HEK293 (cell line): ENCODE data around the gene PCDH8.

ENCODE experiments used
- CTCF ChIA-PET: fragments of 350-600 bp; formaldehyde crosslinking; extraction: SDS; loops from one replicate; lab custom pipeline; 2021; ENCODE audit warnings: antibody characterized with exemption; lab: Yijun Ruan, JAX
- POLR2A ChIA-PET: fragments of 300-600 bp; formaldehyde crosslinking; extraction: SDS; loops from one replicate; lab custom pipeline; 2020; ENCODE audit warnings: antibody characterized with exemption, inconsistent platforms; lab: Yijun Ruan, JAX
- H3K27ac ChIP-seq: fragments of 200-500 bp; sonication (Bioruptor generic); 2 replicates; pipeline ENCODE4 v1.5.1; 2014; ENCODE audit warnings: low read depth, low read length, control low read depth, inconsistent platforms; ENCODE audit errors: extremely low read depth
- H3K36me3 ChIP-seq, 2 experiments: fragments of 200-500 bp in 1 of 2; sonication (Bioruptor generic) in 1 of 2; 1 replicate in 1 of 2; 2 replicates in 1 of 2; pipeline ENCODE4 v1.5.1; 2014 to 2017; ENCODE audit warnings: inconsistent platforms in 2 of 2, low read length in 2 of 2; ENCODE audit not compliant: control insufficient read depth in 2 of 2, insufficient read depth in 1 of 2
- H3K4me1 ChIP-seq: fragments of 200-500 bp; sonication (Bioruptor generic); 2 replicates; pipeline ENCODE4 v1.5.1; 2014; ENCODE audit warnings: mild to moderate bottlenecking, low read length, inconsistent platforms; ENCODE audit not compliant: control insufficient read depth, insufficient read depth
- H3K4me3 ChIP-seq: 2 replicates; pipeline ENCODE4 v1.5.1; 2011; ENCODE audit warnings: low read depth, mild to moderate bottlenecking, control low read depth, low read length, moderate library complexity
- H3K9me3 ChIP-seq: fragments of 200-500 bp; sonication (Bioruptor generic); 2 replicates; pipeline ENCODE4 v1.5.1; 2014; ENCODE audit warnings: low read depth, low read length, inconsistent platforms; ENCODE audit not compliant: control insufficient read depth, insufficient read depth
- BCL11B ChIP-seq: fragments of 450-650 bp; formaldehyde crosslinking; IDR thresholded peaks from 2 replicates; pipeline ENCODE4 v1.5.1; 2016; ENCODE audit warnings: low read depth, missing biosample characterization, missing genetic modification characterization
- EGR2 ChIP-seq: fragments of 450-650 bp; formaldehyde crosslinking; IDR thresholded peaks from 2 replicates; pipeline ENCODE4 v1.5.1; 2016; ENCODE audit warnings: low read depth, missing biosample characterization, missing genetic modification characterization
- GLIS1 ChIP-seq: fragments of 450-650 bp; formaldehyde crosslinking; IDR thresholded peaks from 2 replicates; pipeline ENCODE4 v1.5.1; 2016; ENCODE audit warnings: missing biosample characterization, missing genetic modification characterization
- KLF1 ChIP-seq: fragments of 450-650 bp; formaldehyde crosslinking; IDR thresholded peaks from 2 replicates; pipeline ENCODE4 v1.5.1; 2016; ENCODE audit warnings: missing biosample characterization, missing genetic modification characterization
- MZF1 ChIP-seq: fragments of 450-650 bp; formaldehyde crosslinking; IDR thresholded peaks from 2 replicates; pipeline ENCODE4 v1.5.1; 2017; ENCODE audit warnings: missing biosample characterization, missing genetic modification characterization, borderline replicate concordance
- SETDB1 ChIP-seq: IDR thresholded peaks from one replicate; pipeline ENCODE4 v1.6.1; 2017; ENCODE audit warnings: mild to moderate bottlenecking, low read length, moderate library complexity, mixed read lengths; ENCODE audit not compliant: insufficient read length
- ZEB2 ChIP-seq: fragments of 450-650 bp; formaldehyde crosslinking; IDR thresholded peaks from 2 replicates; pipeline ENCODE4 v1.5.1; 2016; ENCODE audit warnings: missing biosample characterization, missing genetic modification characterization
- ZFP3 ChIP-seq: fragments of 450-650 bp; formaldehyde crosslinking; IDR thresholded peaks from 2 replicates; pipeline ENCODE4 v1.5.1; 2016; ENCODE audit warnings: low read depth, missing biosample characterization, missing genetic modification characterization
- ZNF184 ChIP-seq: fragments of 450-650 bp; IDR thresholded peaks from 2 replicates; pipeline ENCODE4 v1.5.1; 2018; ENCODE audit warnings: missing biosample characterization, mild to moderate bottlenecking, missing genetic modification characterization
- ZNF214 ChIP-seq: fragments of 450-650 bp; formaldehyde crosslinking; IDR thresholded peaks from 2 replicates; pipeline ENCODE4 v1.5.1; 2017; ENCODE audit warnings: missing biosample characterization, mild to moderate bottlenecking, missing genetic modification characterization, borderline replicate concordance
- ZNF239 ChIP-seq: fragments of 450-650 bp; formaldehyde crosslinking; IDR thresholded peaks from 2 replicates; pipeline ENCODE4 v1.5.1; 2016; ENCODE audit warnings: missing biosample characterization, missing genetic modification characterization
- ZNF248 ChIP-seq: fragments of 450-650 bp; formaldehyde crosslinking; IDR thresholded peaks from 2 replicates; pipeline ENCODE4 v1.5.1; 2017; ENCODE audit warnings: missing biosample characterization, missing genetic modification characterization
- ZNF311 ChIP-seq: fragments of 450-650 bp; formaldehyde crosslinking; IDR thresholded peaks from 2 replicates; pipeline ENCODE4 v1.5.1; 2017; ENCODE audit warnings: missing biosample characterization, missing genetic modification characterization, borderline replicate concordance
- ZNF514 ChIP-seq: fragments of 450-650 bp; formaldehyde crosslinking; IDR thresholded peaks from 2 replicates; pipeline ENCODE4 v1.5.1; 2016; ENCODE audit warnings: missing biosample characterization, missing genetic modification characterization
- ZNF549 ChIP-seq: fragments of 450-650 bp; IDR thresholded peaks from 2 replicates; pipeline ENCODE4 v1.5.1; 2018; ENCODE audit warnings: missing biosample characterization, missing genetic modification characterization, mild to moderate bottlenecking, inconsistent platforms, moderate library complexity
- ZNF596 ChIP-seq: fragments of 450-650 bp; IDR thresholded peaks from 2 replicates; pipeline ENCODE4 v1.5.0; 2018; ENCODE audit warnings: missing biosample characterization, mild to moderate bottlenecking, missing genetic modification characterization, moderate library complexity
- ZNF624 ChIP-seq: fragments of 450-650 bp; formaldehyde crosslinking; IDR thresholded peaks from 2 replicates; pipeline ENCODE4 v1.5.1; 2017; ENCODE audit warnings: missing biosample characterization, missing genetic modification characterization
- ZNF664 ChIP-seq: fragments of 450-650 bp; formaldehyde crosslinking; IDR thresholded peaks from 2 replicates; pipeline ENCODE4 v1.5.1; 2016; ENCODE audit warnings: missing biosample characterization, missing genetic modification characterization
- TF ChIP-seq, protein P1 (sequence below): fragments of 450-650 bp; formaldehyde crosslinking; optimal IDR thresholded peaks from 2 replicates; pipeline ENCODE3; 2016; ENCODE audit warnings: missing biosample characterization, mild to moderate bottlenecking, missing genetic modification characterization
- TF ChIP-seq, protein P2 (sequence below): fragments of 450-650 bp; formaldehyde crosslinking; IDR thresholded peaks from 2 replicates; pipeline ENCODE4 v1.5.1; 2016; ENCODE audit warnings: missing biosample characterization, missing genetic modification characterization
- TF ChIP-seq, protein P3 (sequence below): fragments of 450-650 bp; formaldehyde crosslinking; IDR thresholded peaks from 2 replicates; pipeline ENCODE4 v1.5.1; 2016; ENCODE audit warnings: missing biosample characterization, missing genetic modification characterization
- TF ChIP-seq, protein P4 (sequence below): IDR thresholded peaks from 2 replicates; pipeline ENCODE4 v1.6.1; 2011; ENCODE audit warnings: mild to moderate bottlenecking, low read depth, low read length, borderline replicate concordance

Gene PCDH8

DNA sequence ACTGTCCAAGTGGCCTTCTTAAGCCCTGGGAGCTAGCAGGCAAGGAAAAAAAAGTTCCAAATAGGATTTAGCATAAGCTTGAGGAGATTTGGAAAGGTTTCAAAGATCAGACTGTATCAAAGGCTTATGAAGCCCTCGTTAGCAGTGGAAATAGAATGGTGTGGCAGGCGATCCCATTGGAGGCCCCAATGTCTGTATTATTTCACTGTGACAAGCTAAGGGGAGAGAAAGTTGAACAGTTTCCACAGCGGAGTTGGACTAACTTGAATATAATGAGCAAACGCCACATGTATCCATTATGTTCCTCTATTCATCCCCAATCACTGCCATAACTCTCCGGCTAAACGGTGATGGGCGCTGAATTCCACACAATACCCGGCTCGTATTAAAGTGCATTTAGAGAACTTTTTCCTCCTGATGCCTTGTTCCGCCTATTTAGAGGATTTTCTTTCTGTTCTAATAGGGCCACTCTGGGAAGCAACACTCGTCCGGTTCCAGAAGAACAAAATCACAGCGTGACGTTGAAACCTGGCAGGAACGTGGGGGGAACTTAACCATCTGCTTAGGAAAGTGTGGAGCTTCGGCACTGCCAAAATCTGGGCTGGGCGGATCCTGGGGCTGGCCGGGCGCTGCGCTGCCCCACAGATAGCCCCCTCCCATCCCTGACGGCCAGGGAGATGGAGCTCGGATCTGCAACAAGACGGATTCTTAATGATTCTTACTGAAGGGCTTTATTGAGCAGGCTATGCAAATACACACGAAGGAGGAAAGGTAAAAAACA, 1.0 kb upstream of the PCDH8 start:
- TF ChIP-seq SETDB1 = no peak
- no peak for TF ChIP-seq ZNF664
- TF ChIP-seq, protein P1, sequence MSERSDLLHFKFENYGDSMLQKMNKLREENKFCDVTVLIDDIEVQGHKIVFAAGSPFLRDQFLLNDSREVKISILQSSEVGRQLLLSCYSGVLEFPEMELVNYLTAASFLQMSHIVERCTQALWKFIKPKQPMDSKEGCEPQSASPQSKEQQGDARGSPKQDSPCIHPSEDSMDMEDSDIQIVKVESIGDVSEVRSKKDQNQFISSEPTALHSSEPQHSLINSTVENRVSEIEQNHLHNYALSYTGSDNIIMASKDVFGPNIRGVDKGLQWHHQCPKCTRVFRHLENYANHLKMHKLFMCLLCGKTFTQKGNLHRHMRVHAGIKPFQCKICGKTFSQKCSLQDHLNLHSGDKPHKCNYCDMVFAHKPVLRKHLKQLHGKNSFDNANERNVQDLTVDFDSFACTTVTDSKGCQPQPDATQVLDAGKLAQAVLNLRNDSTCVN (tag by site-specific recombination) = no peak
- Histone ChIP-seq H3K27ac (no peak overlapping the region), H3K36me3 (no peaks in the 10 kb centered on the region), H3K9me3 (no peaks in the 10 kb centered on the region), H3K4me3 (no peak overlapping the region), H3K4me1 (no peaks in the 10 kb centered on the region)
- POLR2A ChIA-PET = no interaction called here
- CTCF ChIA-PET = interaction anchor here (0.6 to 0.9 kb wide), 3 partner anchors 50 to 240 kb away, joined by 3 read pairs; no protein-coding TSS in a partner anchor

DNA sequence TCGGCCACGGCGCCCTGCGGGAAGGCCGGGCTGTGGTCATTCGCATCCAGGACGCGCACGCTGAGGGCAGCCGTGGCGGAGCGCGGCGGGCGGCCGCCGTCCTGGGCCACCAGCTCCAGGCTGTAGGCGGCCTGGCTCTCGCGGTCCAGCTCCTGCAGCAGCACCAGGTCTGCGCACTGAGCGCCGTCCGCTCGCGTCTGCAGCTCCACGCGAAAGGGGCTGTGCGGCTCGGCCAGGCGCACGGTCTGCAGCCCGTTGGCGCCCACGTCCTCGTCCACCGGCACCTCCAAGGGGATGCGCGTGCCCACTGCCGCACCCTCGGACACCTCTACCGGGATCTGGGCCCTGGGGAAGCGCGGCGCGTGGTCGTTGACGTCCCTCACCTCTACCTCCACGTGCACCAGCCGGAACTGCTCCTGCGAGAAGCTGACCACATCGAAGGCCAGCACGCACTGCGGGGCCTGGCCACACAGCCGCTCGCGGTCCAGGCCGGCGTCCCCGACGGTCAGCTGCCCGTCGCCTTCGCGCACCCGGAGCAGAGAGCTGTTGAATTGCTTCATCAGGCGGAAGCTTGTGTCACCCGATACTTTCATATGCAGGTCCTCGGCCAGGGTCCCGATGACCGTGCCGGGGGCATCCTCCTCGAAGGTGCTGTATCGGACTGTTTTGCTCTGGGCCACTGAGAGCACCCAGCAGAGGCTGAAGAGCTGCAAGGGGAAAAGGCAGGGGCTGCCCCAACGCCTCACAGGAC, 583 bp downstream of the PCDH8 start:
- Histone ChIP-seq H3K9me3 (no peaks in the 10 kb centered on the region), H3K4me3 (no peak overlapping the region), H3K4me1 (no peaks in the 10 kb centered on the region), H3K27ac (no peak overlapping the region), H3K36me3 (no peaks in the 10 kb centered on the region)
- CTCF ChIA-PET = interaction anchor here (0.6 to 1.2 kb wide), 2 partner anchors 74 to 190 kb away, joined by 3 to 4 read pairs; no protein-coding TSS in a partner anchor
- POLR2A ChIA-PET = interaction anchor here (1.5 kb wide), 1 partner anchor 231 kb away, joined by 3 read pairs; no protein-coding TSS in a partner anchor
- TF ChIP-seq ZNF311 (tag by site-specific recombination) (no peak), ZNF214 (no peak), ZNF248 (no peak), GLIS1 (tag by site-specific recombination) (no peak), ZNF549 (tag by site-specific recombination) (no peak), KLF1 (no peak), ZNF514 (no peak), ZNF184 (tag by site-specific recombination) (no peak), EGR2 (no peak), ZNF239 (no peak), ZNF624 (tag by site-specific recombination) (no peak), MZF1 (tag by site-specific recombination) (no peak), ZEB2 (no peak), ZFP3 (tag by site-specific recombination) (no peak), ZNF596 (tag by site-specific recombination) (no peak), BCL11B (tag by site-specific recombination) (no peak)
- TF ChIP-seq, protein P2, sequence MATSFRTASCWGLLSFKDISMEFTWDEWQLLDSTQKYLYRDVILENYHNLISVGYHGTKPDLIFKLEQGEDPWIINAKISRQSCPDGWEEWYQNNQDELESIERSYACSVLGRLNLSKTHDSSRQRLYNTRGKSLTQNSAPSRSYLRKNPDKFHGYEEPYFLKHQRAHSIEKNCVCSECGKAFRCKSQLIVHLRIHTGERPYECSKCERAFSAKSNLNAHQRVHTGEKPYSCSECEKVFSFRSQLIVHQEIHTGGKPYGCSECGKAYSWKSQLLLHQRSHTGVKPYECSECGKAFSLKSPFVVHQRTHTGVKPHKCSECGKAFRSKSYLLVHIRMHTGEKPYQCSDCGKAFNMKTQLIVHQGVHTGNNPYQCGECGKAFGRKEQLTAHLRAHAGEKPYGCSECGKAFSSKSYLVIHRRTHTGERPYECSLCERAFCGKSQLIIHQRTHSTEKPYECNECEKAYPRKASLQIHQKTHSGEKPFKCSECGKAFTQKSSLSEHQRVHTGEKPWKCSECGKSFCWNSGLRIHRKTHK (tag by site-specific recombination) = no peak
- TF ChIP-seq, protein P3, sequence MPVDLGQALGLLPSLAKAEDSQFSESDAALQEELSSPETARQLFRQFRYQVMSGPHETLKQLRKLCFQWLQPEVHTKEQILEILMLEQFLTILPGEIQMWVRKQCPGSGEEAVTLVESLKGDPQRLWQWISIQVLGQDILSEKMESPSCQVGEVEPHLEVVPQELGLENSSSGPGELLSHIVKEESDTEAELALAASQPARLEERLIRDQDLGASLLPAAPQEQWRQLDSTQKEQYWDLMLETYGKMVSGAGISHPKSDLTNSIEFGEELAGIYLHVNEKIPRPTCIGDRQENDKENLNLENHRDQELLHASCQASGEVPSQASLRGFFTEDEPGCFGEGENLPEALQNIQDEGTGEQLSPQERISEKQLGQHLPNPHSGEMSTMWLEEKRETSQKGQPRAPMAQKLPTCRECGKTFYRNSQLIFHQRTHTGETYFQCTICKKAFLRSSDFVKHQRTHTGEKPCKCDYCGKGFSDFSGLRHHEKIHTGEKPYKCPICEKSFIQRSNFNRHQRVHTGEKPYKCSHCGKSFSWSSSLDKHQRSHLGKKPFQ (tag by site-specific recombination) = no peak
- TF ChIP-seq, protein P4, sequence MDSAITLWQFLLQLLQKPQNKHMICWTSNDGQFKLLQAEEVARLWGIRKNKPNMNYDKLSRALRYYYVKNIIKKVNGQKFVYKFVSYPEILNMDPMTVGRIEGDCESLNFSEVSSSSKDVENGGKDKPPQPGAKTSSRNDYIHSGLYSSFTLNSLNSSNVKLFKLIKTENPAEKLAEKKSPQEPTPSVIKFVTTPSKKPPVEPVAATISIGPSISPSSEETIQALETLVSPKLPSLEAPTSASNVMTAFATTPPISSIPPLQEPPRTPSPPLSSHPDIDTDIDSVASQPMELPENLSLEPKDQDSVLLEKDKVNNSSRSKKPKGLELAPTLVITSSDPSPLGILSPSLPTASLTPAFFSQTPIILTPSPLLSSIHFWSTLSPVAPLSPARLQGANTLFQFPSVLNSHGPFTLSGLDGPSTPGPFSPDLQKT = no peak
